ENCODE results near the gene RPS6KB1.
"Not testable (repeated sequence)": the region's sequence is repeated elsewhere in the genome, so short reads cannot be mapped to it uniquely, and the experiment has no call there.

The RPS6KB1 gene

GRCh38 chr17:59946433-59946832, 53.5 kb downstream of the RPS6KB1 start:
- DNase-seq = not testable (repeated sequence)

GRCh38 chr17:59947310-59947709, 54.4 kb downstream of the RPS6KB1 start:
- DNase-seq = not testable (repeated sequence)

GRCh38 chr17:59950049-59950448, 57.1 kb downstream of the RPS6KB1 start:
- DNase-seq = no peak

GRCh38 chr17:59954856-59955255, 61.9 kb downstream of the RPS6KB1 start:
- DNase-seq = no peak

- DNase-seq = not testable (repeated sequence)
These were observed 66.7 kb downstream of the RPS6KB1 start for GRCh38 chr17:59959574-59959973.

GRCh38 chr17:59962739-59963318, 69.9 kb downstream of the RPS6KB1 start:
- DNase-seq = no peak

GRCh38 chr17:59963738-59964481, 71.0 kb downstream of the RPS6KB1 start:
- peak; percentile 90 for DNase-seq

GRCh38 chr17:59964482-59965328, 71.8 kb downstream of the RPS6KB1 start, which contains the start of gene RNFT1:
Gene RNFT1, minus strand, starts transcription at chr17:59964740. Its CDS starts 77 bp downstream, at chr17:59964663.
- peak; percentile 87 for DNase-seq

- not testable (repeated sequence) for DNase-seq
These were observed 78.8 kb downstream of the RPS6KB1 start for GRCh38 chr17:59971771-59972170.

GRCh38 chr17:59972778-59973177, 79.9 kb downstream of the RPS6KB1 start:
- no peak for DNase-seq

GRCh38 chr17:59973483-59973882, 80.6 kb downstream of the RPS6KB1 start:
- DNase-seq = not testable (repeated sequence)

- not testable (repeated sequence) for DNase-seq
These were observed 82.2 kb downstream of the RPS6KB1 start for GRCh38 chr17:59975166-59975565.

GRCh38 chr17:59996608-59997007, 103.7 kb downstream of the RPS6KB1 start:
- DNase-seq = not testable (repeated sequence)
